HEK293 (cell line): ENCODE data around the gene MICU2.
"Not testable (repeated sequence)": the region's sequence is repeated elsewhere in the genome, so short reads cannot be mapped to it uniquely, and the experiment has no call there.

Experiments used
- CTCF ChIA-PET: fragments of 350-600 bp; formaldehyde crosslinking; extraction: SDS; loops from one replicate; lab custom pipeline; 2021; ENCODE audit warnings: antibody characterized with exemption; lab: Yijun Ruan, JAX
- POLR2A ChIA-PET: fragments of 300-600 bp; formaldehyde crosslinking; extraction: SDS; loops from one replicate; lab custom pipeline; 2020; ENCODE audit warnings: antibody characterized with exemption, inconsistent platforms; lab: Yijun Ruan, JAX
- H3K27ac ChIP-seq: fragments of 200-500 bp; sonication (Bioruptor generic); 2 replicates; pipeline ENCODE4 v1.5.1; 2014; ENCODE audit warnings: low read depth, low read length, control low read depth, inconsistent platforms; ENCODE audit errors: extremely low read depth
- H3K36me3 ChIP-seq, 2 experiments: fragments of 200-500 bp in 1 of 2; sonication (Bioruptor generic) in 1 of 2; 1 replicate in 1 of 2; 2 replicates in 1 of 2; pipeline ENCODE4 v1.5.1; 2014 to 2017; ENCODE audit warnings: inconsistent platforms in 2 of 2, low read length in 2 of 2; ENCODE audit not compliant: control insufficient read depth in 2 of 2, insufficient read depth in 1 of 2
- H3K4me1 ChIP-seq: fragments of 200-500 bp; sonication (Bioruptor generic); 2 replicates; pipeline ENCODE4 v1.5.1; 2014; ENCODE audit warnings: mild to moderate bottlenecking, low read length, inconsistent platforms; ENCODE audit not compliant: control insufficient read depth, insufficient read depth
- H3K4me3 ChIP-seq: 2 replicates; pipeline ENCODE4 v1.5.1; 2011; ENCODE audit warnings: low read depth, mild to moderate bottlenecking, control low read depth, low read length, moderate library complexity
- H3K9me3 ChIP-seq: fragments of 200-500 bp; sonication (Bioruptor generic); 2 replicates; pipeline ENCODE4 v1.5.1; 2014; ENCODE audit warnings: low read depth, low read length, inconsistent platforms; ENCODE audit not compliant: control insufficient read depth, insufficient read depth
- HOXD13 ChIP-seq: sonication (generic); formaldehyde crosslinking; IDR thresholded peaks from 2 replicates; pipeline ENCODE4 v1.8.0; 2022; ENCODE audit warnings: missing genetic modification reagents, borderline replicate concordance
- KLF10 ChIP-seq: fragments of 450-650 bp; IDR thresholded peaks from 2 replicates; pipeline ENCODE4 v1.5.1; 2018; ENCODE audit warnings: missing biosample characterization, mild to moderate bottlenecking, missing genetic modification characterization
- MZF1 ChIP-seq: fragments of 450-650 bp; formaldehyde crosslinking; IDR thresholded peaks from 2 replicates; pipeline ENCODE4 v1.5.1; 2017; ENCODE audit warnings: missing biosample characterization, missing genetic modification characterization, borderline replicate concordance
- TRIM28 ChIP-seq: IDR thresholded peaks from 2 replicates; pipeline ENCODE4 v1.6.1; 2011; ENCODE audit warnings: low read length, control low read depth, borderline replicate concordance
- ZBTB20 ChIP-seq: fragments of 450-650 bp; formaldehyde crosslinking; IDR thresholded peaks from 2 replicates; pipeline ENCODE4 v1.5.1; 2016; ENCODE audit warnings: missing biosample characterization, missing genetic modification characterization
- ZNF248 ChIP-seq: fragments of 450-650 bp; formaldehyde crosslinking; IDR thresholded peaks from 2 replicates; pipeline ENCODE4 v1.5.1; 2017; ENCODE audit warnings: missing biosample characterization, missing genetic modification characterization
- ZNF654 ChIP-seq: fragments of 450-650 bp; formaldehyde crosslinking; IDR thresholded peaks from 2 replicates; pipeline ENCODE4 v1.5.1; 2016; ENCODE audit warnings: low read depth, missing biosample characterization, missing genetic modification characterization
- ZNF677 ChIP-seq: fragments of 450-650 bp; IDR thresholded peaks from 2 replicates; pipeline ENCODE4 v1.5.0; 2018; ENCODE audit warnings: missing biosample characterization, mild to moderate bottlenecking, missing genetic modification characterization, moderate library complexity
- ZNF843 ChIP-seq: fragments of 450-650 bp; formaldehyde crosslinking; IDR thresholded peaks from 2 replicates; pipeline ENCODE4 v1.5.1; 2016; ENCODE audit warnings: missing biosample characterization, missing genetic modification characterization
- TF ChIP-seq, protein P1 (sequence below): fragments of 450-650 bp; formaldehyde crosslinking; IDR thresholded peaks from 2 replicates; pipeline ENCODE4 v1.5.1; 2016; ENCODE audit warnings: missing biosample characterization, missing genetic modification characterization
- TF ChIP-seq, protein P2 (sequence below): fragments of 450-650 bp; formaldehyde crosslinking; IDR thresholded peaks from 2 replicates; pipeline ENCODE4 v1.5.1; 2017; ENCODE audit warnings: missing biosample characterization, missing genetic modification characterization
- TF ChIP-seq, protein P3 (sequence below): fragments of 450-650 bp; formaldehyde crosslinking; IDR thresholded peaks from 2 replicates; pipeline ENCODE4 v1.5.1; 2016; ENCODE audit warnings: missing biosample characterization, missing genetic modification characterization

Gene MICU2

DNA sequence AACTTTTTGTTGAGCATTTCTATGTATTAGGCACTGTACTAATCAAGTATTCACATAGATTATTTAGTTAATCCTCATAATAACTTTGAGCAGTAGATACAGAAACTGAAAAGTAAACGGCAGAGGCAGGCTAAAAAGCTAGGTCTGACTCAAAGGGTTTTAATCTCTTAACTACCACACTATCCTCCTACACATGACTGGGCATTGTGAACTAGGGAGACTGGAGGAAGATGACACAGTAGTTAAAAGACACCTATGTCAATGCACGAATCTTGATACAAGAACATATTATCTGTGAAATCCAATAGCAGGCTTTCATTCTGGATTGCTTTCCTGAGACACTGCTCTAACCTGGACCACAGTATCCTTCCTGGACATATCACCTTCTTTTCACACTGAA is 36.3 kb downstream of the MICU2 start (continued):
- TF ChIP-seq KLF10 (no peak), ZBTB20 (tag by site-specific recombination) (no peak), ZNF843 (tag by site-specific recombination) (no peak)
- TF ChIP-seq, protein P1, sequence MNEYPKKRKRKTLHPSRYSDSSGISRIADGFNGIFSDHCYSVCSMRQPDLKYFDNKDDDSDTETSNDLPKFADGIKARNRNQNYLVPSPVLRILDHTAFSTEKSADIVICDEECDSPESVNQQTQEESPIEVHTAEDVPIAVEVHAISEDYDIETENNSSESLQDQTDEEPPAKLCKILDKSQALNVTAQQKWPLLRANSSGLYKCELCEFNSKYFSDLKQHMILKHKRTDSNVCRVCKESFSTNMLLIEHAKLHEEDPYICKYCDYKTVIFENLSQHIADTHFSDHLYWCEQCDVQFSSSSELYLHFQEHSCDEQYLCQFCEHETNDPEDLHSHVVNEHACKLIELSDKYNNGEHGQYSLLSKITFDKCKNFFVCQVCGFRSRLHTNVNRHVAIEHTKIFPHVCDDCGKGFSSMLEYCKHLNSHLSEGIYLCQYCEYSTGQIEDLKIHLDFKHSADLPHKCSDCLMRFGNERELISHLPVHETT (tag by site-specific recombination) = no peak

DNA sequence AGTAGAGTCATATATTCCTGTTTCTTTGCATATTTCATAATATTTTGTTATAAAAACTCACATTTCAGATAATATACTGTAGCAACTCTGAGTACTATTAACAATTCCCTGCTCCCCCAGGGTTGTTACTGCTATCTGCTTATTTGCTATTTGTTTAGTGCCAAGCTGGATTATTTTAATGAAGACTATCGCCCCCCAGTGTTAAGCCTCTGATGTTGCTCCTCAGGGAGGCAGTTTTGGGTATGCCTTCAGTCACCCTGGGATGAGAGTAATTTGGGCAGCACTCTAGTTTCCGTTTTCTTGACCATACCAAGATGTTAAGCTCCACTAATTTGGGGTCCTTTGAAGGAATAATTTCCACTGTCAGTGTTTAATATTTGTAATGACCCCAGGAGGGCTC is 46.0 kb downstream of the MICU2 start:
- TF ChIP-seq MZF1 (tag by site-specific recombination) (no peak), ZNF654 (peak; percentile 11; the same call in 1 of the 2 replicates)
- CTCF ChIA-PET = interaction anchor here (0.6 to 1.7 kb wide), 11 partner anchors 10 to 744 kb away, joined by 3 to 6 read pairs (median 3); no protein-coding TSS in a partner anchor
- no peaks in the 10 kb centered on the region for H3K9me3 ChIP-seq

DNA sequence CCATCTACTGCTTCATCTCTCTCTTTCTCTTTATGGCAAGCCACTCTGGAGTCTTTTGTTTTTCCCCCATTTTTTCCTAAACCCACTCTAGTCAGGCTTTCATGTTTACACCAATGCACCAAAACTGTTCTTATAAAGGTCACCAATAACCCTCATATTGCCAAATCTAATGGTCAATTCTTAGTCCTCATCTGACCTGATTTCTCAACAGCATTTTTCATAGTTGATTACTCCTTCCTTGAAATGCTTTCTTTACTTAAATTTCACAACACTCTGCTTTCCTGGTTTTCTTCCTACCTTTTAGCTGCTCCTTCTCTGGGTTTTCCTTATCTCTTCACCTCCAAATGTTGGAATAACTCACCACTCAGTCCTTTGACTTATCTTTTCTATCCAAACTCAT is 47.9 kb downstream of the MICU2 start:
- Histone ChIP-seq H3K9me3 (no peaks in the 10 kb centered on the region), H3K27ac (no peak overlapping the region), H3K36me3 (peaks cover 0 to 3% of the 10 kb centered on the region in 2 experiments; a peak in 1 of 3 replicates), H3K4me1 (no peaks in the 10 kb centered on the region), H3K4me3 (no peak overlapping the region)
- ChIA-PET CTCF (no interaction called here), POLR2A (no interaction called here)
- no peak for TF ChIP-seq TRIM28
- TF ChIP-seq ZNF677 = 0 out of 2 replicates have a peak, but pooled peaks have one; percentile 47

More for the DNA sequence above, 46.0 kb downstream of the MICU2 start:
- peaks cover 3% of the 10 kb centered on the region in 2 experiments; a peak in 2 of 3 replicates for H3K36me3 ChIP-seq
- H3K4me1 ChIP-seq = no peaks in the 10 kb centered on the region
- POLR2A ChIA-PET = no interaction called here
- H3K27ac ChIP-seq = no peak overlapping the region
- no peak overlapping the region for H3K4me3 ChIP-seq

DNA sequence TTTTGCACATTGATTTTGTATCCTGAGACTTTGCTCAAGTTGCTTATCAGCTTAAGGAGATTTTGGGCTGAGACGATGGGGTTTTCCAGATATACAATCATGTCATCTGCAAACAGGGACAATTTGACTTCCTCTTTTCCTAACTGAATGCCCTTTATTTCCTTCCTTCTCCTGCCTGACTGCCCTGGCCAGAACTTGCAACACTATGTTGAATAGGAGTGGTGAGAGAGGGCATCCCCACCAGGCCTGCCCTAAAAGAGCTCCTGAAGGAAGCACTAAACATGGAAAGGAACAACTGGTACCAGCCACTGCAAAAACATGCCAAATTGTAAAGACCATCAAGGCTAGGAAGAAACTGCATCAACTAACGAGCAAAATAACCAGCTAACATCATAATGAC is 50.7 kb downstream of the MICU2 start:
- H3K27ac ChIP-seq, H3K4me3 ChIP-seq, H3K4me1 ChIP-seq, CTCF ChIA-PET, H3K36me3 ChIP-seq, H3K9me3 ChIP-seq, POLR2A ChIA-PET: not testable (repeated sequence)

DNA sequence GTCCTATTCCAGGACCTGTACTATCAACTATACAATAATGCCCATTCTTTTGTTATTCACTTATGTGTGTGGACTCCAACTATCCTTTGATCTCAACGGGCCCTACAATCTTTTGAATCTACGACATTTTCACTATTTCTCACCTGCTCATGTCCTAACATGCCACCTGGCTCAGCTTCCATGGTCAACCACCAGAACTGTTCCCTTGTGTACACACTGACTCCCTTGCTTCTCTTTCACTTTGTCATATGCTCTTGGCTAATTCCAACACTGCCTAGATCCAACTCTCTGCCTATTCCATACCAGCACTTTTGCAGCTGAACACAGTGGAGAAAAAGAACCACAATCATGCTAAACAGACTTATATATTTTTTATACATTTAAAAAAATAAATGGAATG is 53.1 kb downstream of the MICU2 start:
- no peaks in the 10 kb centered on the region for H3K9me3 ChIP-seq
- H3K4me3 ChIP-seq = no peak overlapping the region
- ChIA-PET CTCF (no interaction called here), POLR2A (no interaction called here)
- H3K4me1 ChIP-seq = no peaks in the 10 kb centered on the region
- H3K27ac ChIP-seq = no peak overlapping the region
- no peak for TF ChIP-seq ZNF248 (tag by site-specific recombination)
- TF ChIP-seq HOXD13 (CRISPR knock-in tag) = no peak
- TF ChIP-seq, protein P2, sequence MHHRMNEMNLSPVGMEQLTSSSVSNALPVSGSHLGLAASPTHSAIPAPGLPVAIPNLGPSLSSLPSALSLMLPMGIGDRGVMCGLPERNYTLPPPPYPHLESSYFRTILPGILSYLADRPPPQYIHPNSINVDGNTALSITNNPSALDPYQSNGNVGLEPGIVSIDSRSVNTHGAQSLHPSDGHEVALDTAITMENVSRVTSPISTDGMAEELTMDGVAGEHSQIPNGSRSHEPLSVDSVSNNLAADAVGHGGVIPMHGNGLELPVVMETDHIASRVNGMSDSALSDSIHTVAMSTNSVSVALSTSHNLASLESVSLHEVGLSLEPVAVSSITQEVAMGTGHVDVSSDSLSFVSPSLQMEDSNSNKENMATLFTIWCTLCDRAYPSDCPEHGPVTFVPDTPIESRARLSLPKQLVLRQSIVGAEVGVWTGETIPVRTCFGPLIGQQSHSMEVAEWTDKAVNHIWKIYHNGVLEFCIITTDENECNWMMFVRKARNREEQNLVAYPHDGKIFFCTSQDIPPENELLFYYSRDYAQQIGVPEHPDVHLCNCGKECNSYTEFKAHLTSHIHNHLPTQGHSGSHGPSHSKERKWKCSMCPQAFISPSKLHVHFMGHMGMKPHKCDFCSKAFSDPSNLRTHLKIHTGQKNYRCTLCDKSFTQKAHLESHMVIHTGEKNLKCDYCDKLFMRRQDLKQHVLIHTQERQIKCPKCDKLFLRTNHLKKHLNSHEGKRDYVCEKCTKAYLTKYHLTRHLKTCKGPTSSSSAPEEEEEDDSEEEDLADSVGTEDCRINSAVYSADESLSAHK (tag by site-specific recombination) = no peak
- TF ChIP-seq, protein P3, sequence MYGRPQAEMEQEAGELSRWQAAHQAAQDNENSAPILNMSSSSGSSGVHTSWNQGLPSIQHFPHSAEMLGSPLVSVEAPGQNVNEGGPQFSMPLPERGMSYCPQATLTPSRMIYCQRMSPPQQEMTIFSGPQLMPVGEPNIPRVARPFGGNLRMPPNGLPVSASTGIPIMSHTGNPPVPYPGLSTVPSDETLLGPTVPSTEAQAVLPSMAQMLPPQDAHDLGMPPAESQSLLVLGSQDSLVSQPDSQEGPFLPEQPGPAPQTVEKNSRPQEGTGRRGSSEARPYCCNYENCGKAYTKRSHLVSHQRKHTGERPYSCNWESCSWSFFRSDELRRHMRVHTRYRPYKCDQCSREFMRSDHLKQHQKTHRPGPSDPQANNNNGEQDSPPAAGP (tag by site-specific recombination) = no peak
- no peaks in the 10 kb centered on the region for H3K36me3 ChIP-seq
